DND-41 (cell line): ENCODE results near the gene RAB3D.

Source experiments
- EZH2 ChIP-seq: IDR thresholded peaks from 3 replicates; pipeline ENCODE4 v1.6.1; 2012; ENCODE audit warnings: borderline replicate concordance, low read depth, mild to moderate bottlenecking, moderate library complexity, low read length, inconsistent platforms; ENCODE audit not compliant: severe bottlenecking
- TF ChIP-seq, protein P1 (sequence below): IDR thresholded peaks from 2 replicates; pipeline ENCODE4 v1.5.1; 2012; ENCODE audit warnings: borderline replicate concordance, low read length, moderate library complexity, mild to moderate bottlenecking; ENCODE audit not compliant: poor library complexity, severe bottlenecking; ENCODE audit errors: extremely low read depth

DNA sequence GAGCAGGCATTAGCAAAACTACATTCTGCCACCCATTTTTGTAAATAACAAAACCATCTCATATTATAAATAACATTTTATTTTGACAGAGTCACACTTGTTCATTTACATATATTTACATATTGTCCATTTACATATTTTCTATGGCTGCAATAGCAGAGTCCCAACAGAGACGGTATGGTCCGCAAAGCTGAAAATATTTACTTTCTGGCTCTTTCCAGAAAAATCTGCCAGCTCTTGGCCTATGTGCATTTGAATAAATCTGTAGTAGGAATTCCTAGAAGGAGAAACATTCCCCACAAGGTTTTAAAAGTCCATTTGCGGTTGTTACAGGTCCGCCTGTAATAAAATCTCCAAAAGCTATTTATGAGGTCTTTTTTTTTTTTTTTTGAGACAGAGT is 49.2 kb downstream of the RAB3D start:
- TF ChIP-seq, protein P1, sequence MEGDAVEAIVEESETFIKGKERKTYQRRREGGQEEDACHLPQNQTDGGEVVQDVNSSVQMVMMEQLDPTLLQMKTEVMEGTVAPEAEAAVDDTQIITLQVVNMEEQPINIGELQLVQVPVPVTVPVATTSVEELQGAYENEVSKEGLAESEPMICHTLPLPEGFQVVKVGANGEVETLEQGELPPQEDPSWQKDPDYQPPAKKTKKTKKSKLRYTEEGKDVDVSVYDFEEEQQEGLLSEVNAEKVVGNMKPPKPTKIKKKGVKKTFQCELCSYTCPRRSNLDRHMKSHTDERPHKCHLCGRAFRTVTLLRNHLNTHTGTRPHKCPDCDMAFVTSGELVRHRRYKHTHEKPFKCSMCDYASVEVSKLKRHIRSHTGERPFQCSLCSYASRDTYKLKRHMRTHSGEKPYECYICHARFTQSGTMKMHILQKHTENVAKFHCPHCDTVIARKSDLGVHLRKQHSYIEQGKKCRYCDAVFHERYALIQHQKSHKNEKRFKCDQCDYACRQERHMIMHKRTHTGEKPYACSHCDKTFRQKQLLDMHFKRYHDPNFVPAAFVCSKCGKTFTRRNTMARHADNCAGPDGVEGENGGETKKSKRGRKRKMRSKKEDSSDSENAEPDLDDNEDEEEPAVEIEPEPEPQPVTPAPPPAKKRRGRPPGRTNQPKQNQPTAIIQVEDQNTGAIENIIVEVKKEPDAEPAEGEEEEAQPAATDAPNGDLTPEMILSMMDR = no peak
- no peak for TF ChIP-seq EZH2
